ENCODE data around the gene CSNK1A1. TPM values are rescaled to one million over a fixed set of nuclear protein-coding genes. Genes with fewer than 3 reads are reported as not detected.

CSNK1A1 gene
- total RNA-seq, 1 experiment from 2014 or later = 287 TPM

DNA sequence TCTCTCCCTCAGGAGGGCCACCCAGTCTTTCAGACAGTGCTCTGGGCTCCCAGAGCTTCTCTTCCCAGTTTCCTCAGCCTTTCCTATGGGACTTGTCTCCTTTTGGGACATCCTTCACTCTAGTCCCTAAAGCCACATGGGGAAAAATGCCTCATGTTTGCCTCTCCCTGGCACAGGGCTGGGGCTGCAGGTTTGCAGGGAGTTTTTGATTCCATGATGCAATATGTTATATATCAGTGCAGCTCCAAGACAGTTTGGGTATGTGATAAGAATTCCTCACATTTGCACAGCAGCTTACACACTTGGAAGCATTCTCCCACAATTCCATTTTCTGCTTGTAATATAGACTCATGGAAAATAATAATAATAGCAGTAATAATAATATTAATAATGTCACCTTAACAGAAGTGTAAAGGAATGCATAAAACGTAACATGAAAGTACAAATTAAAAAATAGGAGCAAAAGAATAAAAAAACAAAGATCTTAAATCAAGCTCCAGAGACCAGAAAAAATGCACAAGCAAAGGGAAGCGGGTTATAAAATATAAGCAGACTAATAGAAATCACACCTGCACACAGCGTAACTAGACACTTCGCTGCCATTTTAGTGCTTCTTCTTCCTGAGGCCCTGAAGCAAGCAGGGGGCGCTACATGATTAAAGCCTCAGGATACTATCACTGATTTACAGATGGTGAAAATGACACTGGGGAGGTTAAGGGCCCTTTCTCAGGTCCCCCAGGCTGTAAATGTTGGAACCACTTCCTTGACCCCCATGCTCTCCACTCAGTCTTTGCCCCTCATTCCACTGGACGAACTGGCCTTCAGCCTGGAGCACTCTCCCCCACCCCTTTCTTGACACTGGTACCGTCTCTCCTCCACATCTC lies 102.2 kb downstream of the CSNK1A1 start:
- DNase-seq (ENCODE audit: low read depth, low spot score) (no peak), ATAC-seq (no peak)
- POLR2A ChIA-PET = no interaction called here
- Histone ChIP-seq H3K36me3 (ENCODE audit: control insufficient read depth, insufficient read depth, low read length) (no peaks in the 10 kb centered on the region), H3K27me3 (ENCODE audit: control insufficient read depth, insufficient read depth, low read length) (no peaks in the 10 kb centered on the region), H3K27ac (ENCODE audit: low read length) (peak overlapping the region; percentile 76), H3K4me3 (ENCODE audit: low read depth in 2 of 2, low read length in 2 of 2) (no peak overlapping the region), H3K4me1 (ENCODE audit: control insufficient read depth, insufficient read depth, low read length) (peaks cover 55% of the 10 kb centered on the region), H3K9me3 (ENCODE audit: control insufficient read depth, insufficient read depth, low read depth, low read length) (peaks cover 3% of the 10 kb centered on the region; the same call in 1 of the 2 replicates)
- intact Hi-C loops (cut with micrococcal nuclease; ENCODE audit: unreplicated experiment) (loop anchor here (5.0 kb wide), 1 partner anchor 38 kb away; no protein-coding TSS in a partner anchor), in situ Hi-C loops (cut with HindIII; ENCODE audit: low pct_unique_long_range_greater_than_20kb, low sequenced_read_pairs) (no loop called here)
- no TSS peak for BruUV-seq (replicated peaks)
- TF ChIP-seq SIN3A (IDR thresholded peaks at IDR 0.05; ENCODE audit: borderline replicate concordance, insufficient read depth, low read depth, low read length) = no peak
- TF ChIP-seq TCF7L2 (IDR thresholded peaks at IDR 0.05; ENCODE audit: low read depth, low read length) = no peak
- TF ChIP-seq, protein P1, sequence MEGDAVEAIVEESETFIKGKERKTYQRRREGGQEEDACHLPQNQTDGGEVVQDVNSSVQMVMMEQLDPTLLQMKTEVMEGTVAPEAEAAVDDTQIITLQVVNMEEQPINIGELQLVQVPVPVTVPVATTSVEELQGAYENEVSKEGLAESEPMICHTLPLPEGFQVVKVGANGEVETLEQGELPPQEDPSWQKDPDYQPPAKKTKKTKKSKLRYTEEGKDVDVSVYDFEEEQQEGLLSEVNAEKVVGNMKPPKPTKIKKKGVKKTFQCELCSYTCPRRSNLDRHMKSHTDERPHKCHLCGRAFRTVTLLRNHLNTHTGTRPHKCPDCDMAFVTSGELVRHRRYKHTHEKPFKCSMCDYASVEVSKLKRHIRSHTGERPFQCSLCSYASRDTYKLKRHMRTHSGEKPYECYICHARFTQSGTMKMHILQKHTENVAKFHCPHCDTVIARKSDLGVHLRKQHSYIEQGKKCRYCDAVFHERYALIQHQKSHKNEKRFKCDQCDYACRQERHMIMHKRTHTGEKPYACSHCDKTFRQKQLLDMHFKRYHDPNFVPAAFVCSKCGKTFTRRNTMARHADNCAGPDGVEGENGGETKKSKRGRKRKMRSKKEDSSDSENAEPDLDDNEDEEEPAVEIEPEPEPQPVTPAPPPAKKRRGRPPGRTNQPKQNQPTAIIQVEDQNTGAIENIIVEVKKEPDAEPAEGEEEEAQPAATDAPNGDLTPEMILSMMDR (IDR thresholded peaks at IDR 0.05) = peak; percentile 83; the same call in 1 of the 2 replicates
- TF ChIP-seq, protein P2, sequence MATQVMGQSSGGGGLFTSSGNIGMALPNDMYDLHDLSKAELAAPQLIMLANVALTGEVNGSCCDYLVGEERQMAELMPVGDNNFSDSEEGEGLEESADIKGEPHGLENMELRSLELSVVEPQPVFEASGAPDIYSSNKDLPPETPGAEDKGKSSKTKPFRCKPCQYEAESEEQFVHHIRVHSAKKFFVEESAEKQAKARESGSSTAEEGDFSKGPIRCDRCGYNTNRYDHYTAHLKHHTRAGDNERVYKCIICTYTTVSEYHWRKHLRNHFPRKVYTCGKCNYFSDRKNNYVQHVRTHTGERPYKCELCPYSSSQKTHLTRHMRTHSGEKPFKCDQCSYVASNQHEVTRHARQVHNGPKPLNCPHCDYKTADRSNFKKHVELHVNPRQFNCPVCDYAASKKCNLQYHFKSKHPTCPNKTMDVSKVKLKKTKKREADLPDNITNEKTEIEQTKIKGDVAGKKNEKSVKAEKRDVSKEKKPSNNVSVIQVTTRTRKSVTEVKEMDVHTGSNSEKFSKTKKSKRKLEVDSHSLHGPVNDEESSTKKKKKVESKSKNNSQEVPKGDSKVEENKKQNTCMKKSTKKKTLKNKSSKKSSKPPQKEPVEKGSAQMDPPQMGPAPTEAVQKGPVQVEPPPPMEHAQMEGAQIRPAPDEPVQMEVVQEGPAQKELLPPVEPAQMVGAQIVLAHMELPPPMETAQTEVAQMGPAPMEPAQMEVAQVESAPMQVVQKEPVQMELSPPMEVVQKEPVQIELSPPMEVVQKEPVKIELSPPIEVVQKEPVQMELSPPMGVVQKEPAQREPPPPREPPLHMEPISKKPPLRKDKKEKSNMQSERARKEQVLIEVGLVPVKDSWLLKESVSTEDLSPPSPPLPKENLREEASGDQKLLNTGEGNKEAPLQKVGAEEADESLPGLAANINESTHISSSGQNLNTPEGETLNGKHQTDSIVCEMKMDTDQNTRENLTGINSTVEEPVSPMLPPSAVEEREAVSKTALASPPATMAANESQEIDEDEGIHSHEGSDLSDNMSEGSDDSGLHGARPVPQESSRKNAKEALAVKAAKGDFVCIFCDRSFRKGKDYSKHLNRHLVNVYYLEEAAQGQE (IDR thresholded peaks at IDR 0.05; ENCODE audit: insufficient read depth in 1 of 2, low read depth in 2 of 2, low read length in 1 of 2) = no peak
- no peak for TF ChIP-seq POLR2AphosphoS5 (IDR thresholded peaks at IDR 0.05; ENCODE audit: low read depth, low read length)
- CTCF ChIA-PET = interaction anchor here (0.7 to 0.9 kb wide), 2 partner anchors 102 to 350 kb away, joined by 3 read pairs; partner anchors contain the start of gene CSNK1A1

DNA sequence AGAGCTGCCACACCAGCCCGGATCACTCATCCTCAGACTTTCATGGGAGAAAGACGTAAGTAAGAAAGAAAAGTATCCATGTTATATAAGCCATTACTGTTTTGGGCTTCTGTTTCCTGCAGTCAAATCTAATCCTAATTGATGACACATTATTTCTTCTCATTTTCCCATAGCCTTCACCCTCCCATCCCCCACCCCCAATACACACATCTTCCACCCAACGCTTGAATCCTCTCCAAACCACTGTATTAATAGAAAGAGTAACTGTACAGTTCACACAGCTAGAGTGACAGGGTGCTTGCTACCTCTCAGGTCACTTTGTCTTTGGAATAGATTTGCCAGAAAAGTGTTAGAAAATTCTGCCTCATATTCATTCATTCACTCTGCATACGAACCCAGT lies 102.8 kb downstream of the CSNK1A1 start:
- no peak overlapping the region for H3K4me3 ChIP-seq (ENCODE audit: low read depth in 2 of 2, low read length in 2 of 2)
- in situ Hi-C loops (cut with HindIII; ENCODE audit: low pct_unique_long_range_greater_than_20kb, low sequenced_read_pairs) (no loop called here), intact Hi-C loops (cut with micrococcal nuclease; ENCODE audit: unreplicated experiment) (loop anchor here (5.0 kb wide), 1 partner anchor 39 kb away; no protein-coding TSS in a partner anchor)
- H3K9me3 ChIP-seq (ENCODE audit: control insufficient read depth, insufficient read depth, low read depth, low read length) = peaks cover 3% of the 10 kb centered on the region; the same call in 1 of the 2 replicates
- no peak for ATAC-seq
- no TSS peak for BruUV-seq (replicated peaks)
- no peaks in the 10 kb centered on the region for H3K36me3 ChIP-seq (ENCODE audit: control insufficient read depth, insufficient read depth, low read length)
- peaks cover 50% of the 10 kb centered on the region for H3K4me1 ChIP-seq (ENCODE audit: control insufficient read depth, insufficient read depth, low read length)
- ChIA-PET POLR2A (no interaction called here), CTCF (interaction anchor here (0.7 to 0.9 kb wide), 2 partner anchors 103 to 351 kb away, joined by 3 read pairs; partner anchors contain the start of gene CSNK1A1)
- peak overlapping the region; percentile 57 for H3K27ac ChIP-seq (ENCODE audit: low read length)
- TF ChIP-seq POLR2AphosphoS5 (IDR thresholded peaks at IDR 0.05; ENCODE audit: low read depth, low read length) (no peak), TCF7L2 (IDR thresholded peaks at IDR 0.05; ENCODE audit: low read depth, low read length) (no peak)
- TF ChIP-seq, protein P1 (IDR thresholded peaks at IDR 0.05) = no peak
- TF ChIP-seq, protein P2 (IDR thresholded peaks at IDR 0.05; ENCODE audit: insufficient read depth in 1 of 2, low read depth in 2 of 2, low read length in 1 of 2) = no peak
- H3K27me3 ChIP-seq (ENCODE audit: control insufficient read depth, insufficient read depth, low read length) = no peaks in the 10 kb centered on the region
- DNase-seq (ENCODE audit: low read depth, low spot score) = no peak

All from Panc1 (cell line).